HepG2 (cell line): ENCODE measurements around the gene SNAI1. TPM values are rescaled to one million over a fixed set of nuclear protein-coding genes. Genes with fewer than 3 reads are reported as not detected.

Experiments
- DNMT3B ChIP-seq: conservative IDR thresholded peaks from 2 replicates; pipeline ENCODE4 v1.6.1; 2016; ENCODE audit warnings: missing biosample characterization, control low read depth
- E2F2 ChIP-seq: sonication (generic); formaldehyde crosslinking; IDR thresholded peaks from 2 replicates; pipeline ENCODE4 v1.4.0; 2020; ENCODE audit warnings: missing genetic modification reagents, borderline replicate concordance
- ELF1 ChIP-seq: sonication (generic); formaldehyde crosslinking; IDR thresholded peaks from 2 replicates; pipeline ENCODE4 v1.4.0; 2020; ENCODE audit warnings: missing genetic modification reagents
- GPN1 ChIP-seq: sonication (generic); formaldehyde crosslinking; IDR thresholded peaks from 2 replicates; pipeline ENCODE4 v1.5.1; 2020; ENCODE audit warnings: missing genetic modification reagents, borderline replicate concordance
- KDM2A ChIP-seq: sonication (generic); formaldehyde crosslinking; IDR thresholded peaks from 2 replicates; pipeline ENCODE4 v1.4.0; 2020; ENCODE audit warnings: low read depth, missing genetic modification reagents, borderline replicate concordance
- NFYB ChIP-seq: sonication (generic); formaldehyde crosslinking; IDR thresholded peaks from 2 replicates; pipeline ENCODE4 v1.4.0; 2020; ENCODE audit warnings: missing genetic modification reagents
- ONECUT2 ChIP-seq: sonication (generic); formaldehyde crosslinking; IDR thresholded peaks from 2 replicates; pipeline ENCODE4 v1.4.0; 2020; ENCODE audit warnings: missing genetic modification reagents
- PRDM10 ChIP-seq: sonication (generic); formaldehyde crosslinking; IDR thresholded peaks from 2 replicates; pipeline ENCODE4 v1.4.0; 2020; ENCODE audit warnings: low read depth, missing genetic modification reagents
- REPIN1 ChIP-seq: sonication (generic); formaldehyde crosslinking; IDR thresholded peaks from 2 replicates; pipeline ENCODE4 v1.8.0; 2022; ENCODE audit warnings: missing genetic modification reagents, low read depth, mild to moderate bottlenecking, borderline replicate concordance
- RXRB ChIP-seq: IDR thresholded peaks from 2 replicates; pipeline ENCODE4 v1.6.1; 2016; ENCODE audit warnings: borderline replicate concordance, missing genetic modification reagents, missing compliant biosample characterization
- SIN3B ChIP-seq: fragments of 150-350 bp; IDR thresholded peaks from 2 replicates; pipeline ENCODE4 v1.6.1; 2014; ENCODE audit warnings: low read length
- SIX4 ChIP-seq: sonication (generic); formaldehyde crosslinking; IDR thresholded peaks from 2 replicates; pipeline ENCODE4 v1.4.0; 2020; ENCODE audit warnings: missing genetic modification reagents
- SMYD3 ChIP-seq: sonication (generic); formaldehyde crosslinking; IDR thresholded peaks from 2 replicates; pipeline ENCODE4 v1.8.1; 2023; ENCODE audit warnings: mild to moderate bottlenecking, missing genetic modification reagents
- TBP ChIP-seq: sonication (generic); formaldehyde crosslinking; IDR thresholded peaks from 2 replicates; pipeline ENCODE4 v1.5.0; 2020; ENCODE audit warnings: missing genetic modification reagents
- XRCC5 ChIP-seq: fragments of 200-400 bp; formaldehyde crosslinking; optimal IDR thresholded peaks from 2 replicates; pipeline ENCODE3; 2017; ENCODE audit warnings: mild to moderate bottlenecking, low read length
- ZFP36L1 ChIP-seq: sonication (generic); formaldehyde crosslinking; IDR thresholded peaks from 2 replicates; pipeline ENCODE4 v1.8.0; 2022; ENCODE audit warnings: mild to moderate bottlenecking, missing genetic modification reagents, moderate library complexity
- ZMYM2 ChIP-seq: sonication (generic); formaldehyde crosslinking; IDR thresholded peaks from 2 replicates; pipeline ENCODE4 v1.8.0; 2022; ENCODE audit warnings: mild to moderate bottlenecking, missing genetic modification reagents
- ZNF362 ChIP-seq: sonication (generic); formaldehyde crosslinking; IDR thresholded peaks from 2 replicates; pipeline ENCODE4 v1.4.0; 2020; ENCODE audit warnings: missing genetic modification reagents, mild to moderate bottlenecking, borderline replicate concordance
- ZNF569 ChIP-seq: sonication (generic); formaldehyde crosslinking; IDR thresholded peaks from 2 replicates; pipeline ENCODE4 v1.5.0; 2020; ENCODE audit warnings: mild to moderate bottlenecking, missing genetic modification reagents, moderate library complexity, borderline replicate concordance
- ZNF598 ChIP-seq: sonication (generic); formaldehyde crosslinking; IDR thresholded peaks from 2 replicates; pipeline ENCODE4 v1.5.1; 2020; ENCODE audit warnings: mild to moderate bottlenecking, missing genetic modification reagents, borderline replicate concordance
- ZNF737 ChIP-seq: sonication (generic); formaldehyde crosslinking; IDR thresholded peaks from 2 replicates; pipeline ENCODE4 v1.5.0; 2020; ENCODE audit warnings: missing genetic modification reagents, mild to moderate bottlenecking, borderline replicate concordance
- ZUFSP ChIP-seq: sonication (generic); formaldehyde crosslinking; IDR thresholded peaks from 2 replicates; pipeline ENCODE4 v1.9.0; 2021; ENCODE audit warnings: missing genetic modification reagents, mild to moderate bottlenecking, borderline replicate concordance
- polyA plus RNA-seq, 8 experiments: library from polyadenylated mRNA; depleted of rRNA in 3 of 8; stranded (reverse) in 7 of 8; unstranded in 1 of 8; fragments of >200 nt; fragmentation: Illumina TruSeq in 4 of 8; extraction: Trizol in 4 of 8; gene quantifications; 2 replicates each; pipeline versions ENCODE4 v1.2.1 to v1.2.3, GENCODE V29; 2011 to 2016; ENCODE audit warnings: low read depth in 4 of 8, missing spikeins in 1 of 8, mixed read lengths in 1 of 8; ENCODE audit not compliant: insufficient read depth in 1 of 8
- total RNA-seq, 5 experiments: library from RNA; depleted of rRNA; stranded (reverse); fragments of >200 nt; fragmentation: Illumina TruSeq; extraction: Trizol; gene quantifications; 2 replicates each; pipeline ENCODE4 v1.2.3, GENCODE V29; 2016; ENCODE audit warnings: low read depth in 1 of 5
- TF ChIP-seq, protein P1 (sequence below): sonication (generic); formaldehyde crosslinking; conservative IDR thresholded peaks from 2 replicates; pipeline ENCODE4 v1.4.0; 2020; ENCODE audit warnings: missing genetic modification reagents

Gene SNAI1
- total and polyA plus RNA-seq, 2 of the 13 experiments (the other 11 are each of a cell fraction or from before 2014, with no cell fraction given), result 1.3 to 1.4 TPM

DNA sequence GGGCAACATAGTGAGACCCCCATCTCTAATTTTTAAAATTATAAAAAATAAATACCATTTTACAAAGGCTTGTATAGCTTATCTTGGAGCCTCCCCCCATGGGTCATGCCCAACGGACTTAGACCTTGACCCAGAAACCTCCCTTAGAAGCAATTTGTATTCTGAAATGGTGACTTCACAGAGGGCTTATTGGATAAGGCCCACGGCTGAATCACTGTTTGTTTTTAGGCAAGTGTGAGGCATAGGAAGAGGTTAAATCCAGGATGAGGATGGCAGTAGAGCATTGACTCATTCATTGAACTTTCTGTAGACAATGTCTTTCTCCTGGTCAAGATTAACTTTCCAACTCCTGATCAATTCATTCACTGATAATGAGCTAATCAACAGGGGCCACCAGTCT lies 6.2 kb upstream of the SNAI1 start (continued):
- TF ChIP-seq, protein P1, sequence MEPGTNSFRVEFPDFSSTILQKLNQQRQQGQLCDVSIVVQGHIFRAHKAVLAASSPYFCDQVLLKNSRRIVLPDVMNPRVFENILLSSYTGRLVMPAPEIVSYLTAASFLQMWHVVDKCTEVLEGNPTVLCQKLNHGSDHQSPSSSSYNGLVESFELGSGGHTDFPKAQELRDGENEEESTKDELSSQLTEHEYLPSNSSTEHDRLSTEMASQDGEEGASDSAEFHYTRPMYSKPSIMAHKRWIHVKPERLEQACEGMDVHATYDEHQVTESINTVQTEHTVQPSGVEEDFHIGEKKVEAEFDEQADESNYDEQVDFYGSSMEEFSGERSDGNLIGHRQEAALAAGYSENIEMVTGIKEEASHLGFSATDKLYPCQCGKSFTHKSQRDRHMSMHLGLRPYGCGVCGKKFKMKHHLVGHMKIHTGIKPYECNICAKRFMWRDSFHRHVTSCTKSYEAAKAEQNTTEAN, result no peak
- TF ChIP-seq SIX4 (no peak), SIN3B (no peak), SMYD3 (CRISPR knock-in tag) (no peak), E2F2 (CRISPR knock-in tag) (no peak), DNMT3B (no peak), ZMYM2 (CRISPR knock-in tag) (no peak), ZNF569 (CRISPR knock-in tag) (no peak), ZUFSP (CRISPR knock-in tag) (no peak), ZNF737 (CRISPR knock-in tag) (no peak), REPIN1 (CRISPR knock-in tag) (no peak), RXRB (CRISPR knock-in tag) (peak; percentile 71; the same call in 1 of the 2 replicates), ONECUT2 (CRISPR knock-in tag) (no peak), ZNF598 (CRISPR knock-in tag) (no peak), GPN1 (CRISPR knock-in tag) (no peak), XRCC5 (no peak), ZNF362 (CRISPR knock-in tag) (no peak), TBP (CRISPR knock-in tag) (no peak), ELF1 (CRISPR knock-in tag) (no peak), NFYB (CRISPR knock-in tag) (peak; percentile 31; the same call in 1 of the 2 replicates), KDM2A (CRISPR knock-in tag) (no peak), ZFP36L1 (CRISPR knock-in tag) (no peak), PRDM10 (CRISPR knock-in tag) (no peak)
